Osteocyte (in vitro differentiated cells): ENCODE data around the gene ADAMTS7. TPM values are rescaled to one million over a fixed set of nuclear protein-coding genes. Genes with fewer than 3 reads are reported as not detected.
A peak's percentile ranks its signal among the peaks of the same experiment; 100 is the strongest.
"Not testable (repeated sequence)": the region's sequence is repeated elsewhere in the genome, so short reads cannot be mapped to it uniquely, and the experiment has no call there.

Experiments used
- DNase-seq: peaks from one replicate; pipeline ENCODE4 v3.0.0; 2021; ENCODE audit warnings: mixed read lengths; ENCODE audit not compliant: unreplicated experiment; ENCODE audit errors: extremely low spot score
- H3K27ac Mint-ChIP-seq: one replicate; pipeline ENCODE4 v1.8.0; 2021; ENCODE audit warnings: mild to moderate bottlenecking, mixed read lengths; ENCODE audit not compliant: unreplicated experiment
- H3K27me3 Mint-ChIP-seq: one replicate; pipeline ENCODE4 v1.8.0; 2021; ENCODE audit warnings: mixed read lengths; ENCODE audit not compliant: unreplicated experiment
- H3K36me3 Mint-ChIP-seq: one replicate; pipeline ENCODE4 v1.8.0; 2021; ENCODE audit warnings: mixed read lengths; ENCODE audit not compliant: unreplicated experiment
- H3K4me1 Mint-ChIP-seq: one replicate; pipeline ENCODE4 v1.8.0; 2021; ENCODE audit warnings: mixed read lengths; ENCODE audit not compliant: unreplicated experiment
- H3K4me3 Mint-ChIP-seq: one replicate; pipeline ENCODE4 v1.8.0; 2021; ENCODE audit warnings: mild to moderate bottlenecking, moderate library complexity, mixed read lengths; ENCODE audit not compliant: unreplicated experiment
- H3K9me3 Mint-ChIP-seq: one replicate; pipeline ENCODE4 v1.8.0; 2021; ENCODE audit warnings: mixed read lengths; ENCODE audit not compliant: unreplicated experiment
- CTCF ChIP-seq: fragments of 200-600 bp; sonication (generic); IDR thresholded peaks from 2 replicates; pipeline ENCODE4 v1.5.0; 2021; ENCODE audit warnings: antibody characterized with exemption, mild to moderate bottlenecking, moderate library complexity
- total RNA-seq: library from RNA; stranded (reverse); gene quantifications from 2 replicates; pipeline ENCODE4 v1.2.1, GENCODE V29; 2021

ADAMTS7 gene
- total RNA-seq, 1 donor from 2014 or later: 193 TPM

GRCh38 chr15:78734451-78735064, 76.7 kb downstream of the ADAMTS7 start:
- Mint-ChIP-seq H3K4me1 (peaks cover 2% of the 10 kb centered on the region), H3K4me3 (no peak overlapping the region), H3K27ac (no peak overlapping the region), H3K36me3 (no peaks in the 10 kb centered on the region), H3K27me3 (peaks cover 31% of the 10 kb centered on the region), H3K9me3 (no peaks in the 10 kb centered on the region)
- TF ChIP-seq CTCF: no peak
- peak; percentile 48 for DNase-seq

- no peaks in the 10 kb centered on the region for H3K9me3 Mint-ChIP-seq
- no peak overlapping the region for H3K4me3 Mint-ChIP-seq
- no peaks in the 10 kb centered on the region for H3K36me3 Mint-ChIP-seq
- H3K27me3 Mint-ChIP-seq: peaks cover 31% of the 10 kb centered on the region
- peak; percentile 65 for DNase-seq
- no peak for TF ChIP-seq CTCF
- H3K27ac Mint-ChIP-seq: no peak overlapping the region
- peaks cover 12% of the 10 kb centered on the region for H3K4me1 Mint-ChIP-seq
Observed at GRCh38 chr15:78732634-78733033, 78.6 kb downstream of the ADAMTS7 start.

- H3K36me3 Mint-ChIP-seq: no peaks in the 10 kb centered on the region
- H3K27ac Mint-ChIP-seq: no peak overlapping the region
- no peaks in the 10 kb centered on the region for H3K9me3 Mint-ChIP-seq
- peaks cover 18% of the 10 kb centered on the region for H3K4me1 Mint-ChIP-seq
- no peak overlapping the region for H3K4me3 Mint-ChIP-seq
- peak; percentile 48 for DNase-seq
- peaks cover 20% of the 10 kb centered on the region for H3K27me3 Mint-ChIP-seq
- TF ChIP-seq CTCF: no peak
Observed at GRCh38 chr15:78730955-78731354, 80.3 kb downstream of the ADAMTS7 start.

- H3K27me3 Mint-ChIP-seq, DNase-seq, H3K4me3 Mint-ChIP-seq, H3K27ac Mint-ChIP-seq, H3K9me3 Mint-ChIP-seq, H3K36me3 Mint-ChIP-seq: not testable (repeated sequence)
- peaks cover 18% of the 10 kb centered on the region for H3K4me1 Mint-ChIP-seq
Observed at GRCh38 chr15:78728427-78728826, 82.8 kb downstream of the ADAMTS7 start.

GRCh38 chr15:78727561-78727960, 83.7 kb downstream of the ADAMTS7 start:
- Mint-ChIP-seq H3K27me3 (peaks cover 9% of the 10 kb centered on the region), H3K9me3 (no peaks in the 10 kb centered on the region), H3K4me1 (peaks cover 18% of the 10 kb centered on the region), H3K27ac (no peak overlapping the region), H3K4me3 (no peak overlapping the region), H3K36me3 (no peaks in the 10 kb centered on the region)
- peak; percentile 73 for DNase-seq
- TF ChIP-seq CTCF: no peak
